ENCODE data around the gene CEP19.

CEP19 gene

GRCh38 chr3:196661400-196661799 lies 50.6 kb downstream of the CEP19 start:
- H3K27me3 ChIP-seq (ENCODE audit: control insufficient read depth, insufficient read depth, low read length): no peaks in the 10 kb centered on the region
- no peaks in the 10 kb centered on the region for H3K36me3 ChIP-seq (ENCODE audit: control insufficient read depth, insufficient read depth, low read length)
- peaks cover 16% of the 10 kb centered on the region for H3K4me1 ChIP-seq (ENCODE audit: control insufficient read depth, insufficient read depth, low read length)
- H3K9ac ChIP-seq (ENCODE audit: low read depth, low read length): no peak overlapping the region
- H3K9me3 ChIP-seq (ENCODE audit: control insufficient read depth, insufficient read depth, low read length): no peaks in the 10 kb centered on the region
- H3K27ac ChIP-seq (ENCODE audit: low read depth, low read length): no peak overlapping the region
- no peak overlapping the region for H3K4me3 ChIP-seq (ENCODE audit: low read depth, low read length)

GRCh38 chr3:196660381-196661166 lies 51.5 kb downstream of the CEP19 start:
- no peaks in the 10 kb centered on the region for H3K27me3 ChIP-seq (ENCODE audit: control insufficient read depth, insufficient read depth, low read length)
- no peak overlapping the region for H3K4me3 ChIP-seq (ENCODE audit: low read depth, low read length)
- H3K9ac ChIP-seq (ENCODE audit: low read depth, low read length): no peak overlapping the region
- peaks cover 8% of the 10 kb centered on the region for H3K4me1 ChIP-seq (ENCODE audit: control insufficient read depth, insufficient read depth, low read length)
- no peak overlapping the region for H3K27ac ChIP-seq (ENCODE audit: low read depth, low read length)
- no peaks in the 10 kb centered on the region for H3K9me3 ChIP-seq (ENCODE audit: control insufficient read depth, insufficient read depth, low read length)
- H3K36me3 ChIP-seq (ENCODE audit: control insufficient read depth, insufficient read depth, low read length): no peaks in the 10 kb centered on the region

- no peak overlapping the region for H3K27ac ChIP-seq (ENCODE audit: low read depth, low read length)
- H3K36me3 ChIP-seq (ENCODE audit: control insufficient read depth, insufficient read depth, low read length): no peaks in the 10 kb centered on the region
- peaks cover 5% of the 10 kb centered on the region for H3K4me1 ChIP-seq (ENCODE audit: control insufficient read depth, insufficient read depth, low read length)
- no peaks in the 10 kb centered on the region for H3K27me3 ChIP-seq (ENCODE audit: control insufficient read depth, insufficient read depth, low read length)
- H3K4me3 ChIP-seq (ENCODE audit: low read depth, low read length): no peak overlapping the region
- H3K9ac ChIP-seq (ENCODE audit: low read depth, low read length): no peak overlapping the region
- no peaks in the 10 kb centered on the region for H3K9me3 ChIP-seq (ENCODE audit: control insufficient read depth, insufficient read depth, low read length)
Observed at GRCh38 chr3:196659901-196660351, 52.1 kb downstream of the CEP19 start.

All from HUES48 (cell line).